Right forelimb (tissue), 1 donor: ENCODE results near the gene CORO6.
A peak's percentile ranks its signal among the peaks of the same experiment; 100 is the strongest.

ENCODE experiments used
- DNase-seq: peaks from one replicate; pipeline ENCODE4 v3.0.0-alpha.2; 2018

CORO6 gene

DNA sequence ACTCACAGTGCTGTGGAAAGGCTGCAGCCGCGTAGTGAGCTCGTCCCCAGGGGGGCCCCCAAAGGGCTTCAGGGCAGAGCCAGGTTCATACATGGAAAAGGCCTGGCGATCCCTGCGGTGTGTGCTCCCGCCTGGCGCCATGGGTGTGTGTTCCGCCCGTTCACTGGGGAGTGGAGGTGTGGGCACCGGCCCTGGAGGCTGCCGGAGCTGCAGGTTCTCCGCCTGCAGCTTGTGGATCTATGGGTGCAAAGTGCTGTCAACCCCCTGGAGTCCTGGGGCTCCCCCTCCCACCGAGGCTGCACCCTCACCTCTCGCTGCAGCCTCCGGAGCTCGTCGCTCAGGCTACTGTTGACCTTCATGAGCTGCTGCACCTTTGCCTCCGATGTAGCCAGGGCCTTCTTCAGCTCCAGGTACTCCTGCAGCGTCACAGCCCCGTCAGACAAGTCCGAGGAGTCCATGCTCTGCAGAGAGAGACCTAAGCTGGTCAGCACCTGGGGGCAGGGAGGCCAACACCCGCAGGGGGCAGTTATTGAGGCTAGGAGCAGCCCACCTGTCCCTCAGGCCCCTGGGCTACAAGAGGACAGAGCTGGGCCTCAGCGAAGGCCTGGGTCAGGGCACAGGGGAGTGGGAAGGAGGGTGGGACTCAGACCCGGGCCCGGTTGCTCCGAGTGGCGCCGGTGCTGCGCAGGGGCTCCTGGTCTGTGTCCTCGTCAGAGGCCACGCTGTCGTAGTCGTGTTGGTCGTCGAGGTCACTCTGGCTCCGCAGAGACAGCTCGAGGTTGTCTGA lies 46.3 kb downstream of the CORO6 start:
- no peak for DNase-seq

- no peak for DNase-seq
Measured at GRCh38 chr17:29575511-29576213, 47.0 kb downstream of the CORO6 start.

DNA sequence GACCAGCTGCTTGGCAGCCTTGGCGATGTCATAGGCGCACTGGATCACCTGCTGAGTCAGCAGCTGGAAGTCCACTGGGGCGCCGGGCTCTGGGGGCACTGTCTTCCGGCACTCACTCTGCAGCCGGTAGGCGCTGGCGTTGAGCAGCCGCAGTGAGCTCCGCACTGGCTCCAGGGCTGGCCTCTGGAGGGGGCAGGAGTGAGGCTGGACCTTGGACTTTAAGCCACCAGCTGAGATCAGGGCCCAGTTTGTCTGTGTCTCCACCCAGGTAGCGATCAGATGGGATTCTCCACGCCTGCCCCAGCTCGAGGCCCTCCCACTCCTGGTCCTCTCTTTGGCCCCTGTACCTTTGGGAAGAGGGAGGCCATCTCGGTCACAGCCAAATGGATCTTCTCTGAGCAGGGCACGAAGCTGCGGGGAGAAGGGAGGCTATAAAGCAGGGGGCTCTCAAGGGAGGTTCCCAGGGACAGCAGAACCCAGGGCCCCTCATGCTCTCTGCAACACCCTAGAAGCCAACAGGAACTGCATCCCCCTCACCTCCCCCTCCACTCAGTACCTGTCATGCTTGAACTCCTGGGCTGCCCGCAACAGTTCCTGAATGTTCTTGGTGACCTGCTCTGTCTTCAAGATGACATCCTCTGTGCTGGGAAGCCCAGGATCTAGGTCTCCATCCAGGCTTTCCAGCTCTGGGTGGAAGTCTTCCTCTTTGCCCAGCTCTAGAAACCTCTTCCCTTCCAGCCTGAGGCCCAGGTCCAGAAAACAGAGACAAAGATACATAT lies 47.8 kb downstream of the CORO6 start:
- DNase-seq: no peak

- no peak for DNase-seq
Measured at GRCh38 chr17:29573871-29574731, 48.6 kb downstream of the CORO6 start.

GRCh38 chr17:29573558-29573869 lies 49.2 kb downstream of the CORO6 start:
- DNase-seq: peak; percentile 48

GRCh38 chr17:29572691-29573557 lies 49.8 kb downstream of the CORO6 start:
- peak; percentile 83 for DNase-seq

- no peak for DNase-seq
Measured at GRCh38 chr17:29571883-29572681, 50.6 kb downstream of the CORO6 start.

- DNase-seq: no peak
Measured at GRCh38 chr17:29571486-29571882, 51.2 kb downstream of the CORO6 start.

- no peak for DNase-seq
Measured at GRCh38 chr17:29570521-29570920, 52.2 kb downstream of the CORO6 start.

GRCh38 chr17:29569245-29569950 lies 53.3 kb downstream of the CORO6 start:
- no peak for DNase-seq

DNA sequence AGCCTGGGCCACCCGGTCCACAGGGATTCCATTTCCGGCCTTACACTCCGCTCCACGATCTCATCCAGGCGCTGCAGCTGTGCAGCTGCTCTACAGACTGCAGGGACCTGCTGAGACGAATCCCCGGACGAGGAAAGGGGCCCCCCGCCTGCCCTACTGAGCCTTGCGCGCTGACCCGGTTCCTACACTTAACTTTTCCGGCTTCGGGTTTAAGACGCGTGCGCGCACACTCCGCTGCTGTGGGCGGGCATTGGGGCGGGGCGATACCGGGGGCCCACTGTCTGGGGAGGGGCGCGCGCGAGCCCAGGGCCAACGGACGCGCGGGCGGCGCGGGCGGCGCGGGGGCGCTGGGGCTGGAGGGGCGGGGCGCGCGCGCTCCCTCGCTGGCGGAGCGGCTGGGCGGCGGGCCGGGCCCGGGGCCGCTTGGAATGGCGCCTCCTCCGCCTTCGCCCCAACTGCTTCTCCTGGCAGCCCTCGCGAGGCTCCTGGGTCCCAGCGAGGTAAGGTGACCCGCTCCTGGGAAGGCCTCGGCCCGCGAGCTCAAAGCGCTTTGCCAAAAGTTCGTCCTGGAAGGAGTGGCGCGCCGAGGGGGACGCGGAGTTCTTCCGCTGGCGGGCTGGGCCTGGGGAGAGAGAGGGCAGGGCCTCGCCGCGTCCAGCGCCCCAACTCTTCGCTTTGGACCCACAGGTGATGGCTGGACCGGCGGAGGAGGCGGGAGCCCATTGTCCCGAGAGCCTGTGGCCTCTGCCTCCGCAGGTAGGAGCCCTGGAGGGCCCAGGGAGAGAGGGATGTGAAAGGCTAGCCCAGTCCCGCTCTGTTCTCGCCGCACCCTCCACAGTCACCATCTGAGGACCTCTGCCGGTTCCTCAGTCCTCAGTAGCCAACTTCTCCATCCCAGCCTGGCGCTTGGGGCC lies 54.1 kb downstream of the CORO6 start, which contains the start of gene TP53I13:
Gene TP53I13 (plus strand): TSS at position 371 of the 914 bp plus-strand sequence. CDS start 58 bp downstream, at position 429.
- peak; percentile 93 for DNase-seq

GRCh38 chr17:29567554-29568330 lies 55.0 kb downstream of the CORO6 start:
- no peak for DNase-seq

GRCh38 chr17:29567304-29567553 lies 55.5 kb downstream of the CORO6 start:
- no peak for DNase-seq

DNA sequence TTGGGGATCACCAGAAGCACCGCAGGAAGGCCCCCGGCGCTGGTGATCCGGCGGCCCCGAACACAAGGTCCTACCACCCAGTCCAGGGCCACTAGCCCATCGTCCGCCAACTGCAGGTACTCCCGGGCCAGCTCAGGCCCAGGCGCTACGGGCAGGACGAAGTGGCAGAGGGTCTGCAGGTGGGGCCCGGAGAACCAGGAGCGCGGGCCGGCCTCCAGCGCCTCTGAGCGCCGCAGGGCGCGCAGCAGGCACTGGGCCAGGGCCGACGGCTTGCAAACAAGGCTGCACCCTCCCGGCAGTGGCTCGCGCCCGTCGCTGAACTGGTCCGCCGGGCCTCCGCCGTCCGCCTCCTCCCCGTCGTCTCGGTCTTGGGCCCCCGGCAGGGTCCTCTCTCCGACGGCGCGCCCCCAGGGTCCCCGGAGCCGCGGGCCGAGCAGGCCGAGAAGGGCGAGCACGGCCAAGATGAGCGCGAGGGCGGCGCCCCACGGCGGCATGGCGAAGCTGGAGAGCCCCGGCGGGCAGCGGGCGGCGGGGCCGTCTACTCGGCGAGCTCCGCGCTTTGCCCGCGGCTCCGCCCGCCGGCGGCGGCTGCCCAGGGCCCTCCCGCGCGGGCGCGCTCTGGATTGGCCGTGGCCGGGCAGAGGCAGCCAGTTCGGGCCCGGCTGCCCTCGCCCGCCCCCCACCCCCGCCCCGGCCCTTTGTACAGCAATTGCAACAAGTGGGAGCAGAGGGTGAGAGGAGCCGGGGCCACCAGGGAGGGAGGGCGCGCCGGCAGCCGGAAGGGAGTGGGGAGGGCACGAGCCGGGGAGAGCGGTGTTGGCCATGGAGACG lies 56.0 kb downstream of the CORO6 start, which contains the start of gene ABHD15:
Gene ABHD15 (minus strand): TSS at position 565 of the 831 bp plus-strand sequence. CDS start 71 bp downstream, at position 494.
- DNase-seq: no peak

DNA sequence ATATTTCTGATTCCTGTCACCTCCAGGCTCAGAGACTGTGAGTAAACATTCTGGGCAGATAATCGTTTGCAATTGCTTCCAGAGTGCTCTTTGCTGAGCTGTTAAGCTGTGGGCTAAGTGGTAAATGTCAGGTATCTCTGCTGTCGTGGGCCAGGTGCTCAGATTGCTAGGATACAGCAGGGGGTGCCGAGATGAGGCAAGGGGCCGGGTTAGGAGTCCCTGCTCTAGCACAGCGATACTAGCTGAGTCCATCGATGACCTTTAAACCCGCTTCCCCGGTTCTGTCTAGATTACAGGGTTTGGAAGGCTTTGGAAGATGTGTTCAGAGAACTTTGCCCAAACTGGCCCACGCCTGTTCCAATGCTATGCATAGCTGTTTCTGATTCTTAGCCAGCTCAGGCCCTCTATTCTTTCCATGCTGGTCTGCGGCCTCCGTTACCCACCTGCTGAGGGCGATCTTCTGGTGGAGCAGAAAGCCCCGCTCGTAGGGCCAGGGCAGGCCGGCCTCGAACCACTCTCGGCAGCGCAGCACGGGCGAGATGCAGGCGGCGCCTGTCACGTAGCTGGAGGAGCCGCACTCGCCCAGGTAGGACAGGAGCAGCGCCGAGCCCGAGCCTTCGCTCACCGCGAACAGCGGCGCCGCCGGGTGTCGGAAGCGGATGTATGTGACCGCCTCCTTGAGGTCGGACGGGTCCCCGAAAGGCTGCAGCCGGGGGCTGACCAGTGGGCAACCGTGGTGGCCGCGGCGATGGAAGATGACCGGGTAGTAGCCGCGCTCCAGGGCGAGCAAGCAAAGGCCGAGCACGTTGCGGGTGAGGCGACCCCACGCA lies 56.9 kb downstream of the CORO6 start:
- no peak for DNase-seq
